HepG2 (cell line): ENCODE measurements around the gene VSIR.

ENCODE experiments used
- KDM2A ChIP-seq: sonication (generic); formaldehyde crosslinking; IDR thresholded peaks from 2 replicates; pipeline ENCODE4 v1.4.0; 2020; ENCODE audit warnings: low read depth, missing genetic modification reagents, borderline replicate concordance
- POLR2A ChIP-seq, 2 experiments: IDR thresholded peaks; 2 replicates each; pipeline ENCODE4 v1.6.1; 2011; ENCODE audit warnings: low read depth in 2 of 2, low read length in 2 of 2, mild to moderate bottlenecking in 1 of 2, moderate library complexity in 1 of 2; ENCODE audit not compliant: insufficient read depth in 1 of 2

DNA sequence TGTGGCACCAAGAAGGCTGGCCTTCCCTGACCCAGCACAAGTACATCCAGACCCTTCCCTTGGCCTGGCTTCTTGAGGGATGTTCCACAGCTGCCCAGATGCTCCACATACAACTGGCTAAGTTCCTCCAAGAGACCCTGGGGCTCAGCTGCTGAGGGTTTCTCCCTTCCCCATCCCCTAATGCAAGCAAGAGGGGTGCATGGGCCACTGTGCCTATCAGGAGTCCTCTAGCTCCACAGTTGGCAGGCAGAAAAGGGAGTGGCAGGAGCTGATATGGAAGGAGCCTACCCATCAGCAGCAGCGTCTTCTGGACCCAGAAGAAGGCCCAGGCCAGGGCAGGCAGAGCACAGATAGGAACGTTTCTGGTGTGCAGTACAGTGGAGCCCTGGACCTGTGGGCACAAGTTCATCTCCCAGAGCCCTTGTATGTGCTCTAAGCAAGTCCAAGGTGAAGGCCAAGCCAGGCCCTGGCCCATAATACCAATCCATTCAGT lies 26.2 kb downstream of the VSIR start:
- no peak for TF ChIP-seq KDM2A (CRISPR knock-in tag)
- no peak for TF ChIP-seq POLR2A (IDR thresholded peaks at IDR 0.05; ENCODE audit: insufficient read depth in 1 of 2, low read depth in 2 of 2, low read length in 2 of 2)
